ENCODE results near the gene PRSS21. TPM values are rescaled to one million over a fixed set of nuclear protein-coding genes. Genes with fewer than 3 reads are reported as not detected.

Gene PRSS21
- total RNA-seq, 1 donor from 2014 or later = not detected

DNA sequence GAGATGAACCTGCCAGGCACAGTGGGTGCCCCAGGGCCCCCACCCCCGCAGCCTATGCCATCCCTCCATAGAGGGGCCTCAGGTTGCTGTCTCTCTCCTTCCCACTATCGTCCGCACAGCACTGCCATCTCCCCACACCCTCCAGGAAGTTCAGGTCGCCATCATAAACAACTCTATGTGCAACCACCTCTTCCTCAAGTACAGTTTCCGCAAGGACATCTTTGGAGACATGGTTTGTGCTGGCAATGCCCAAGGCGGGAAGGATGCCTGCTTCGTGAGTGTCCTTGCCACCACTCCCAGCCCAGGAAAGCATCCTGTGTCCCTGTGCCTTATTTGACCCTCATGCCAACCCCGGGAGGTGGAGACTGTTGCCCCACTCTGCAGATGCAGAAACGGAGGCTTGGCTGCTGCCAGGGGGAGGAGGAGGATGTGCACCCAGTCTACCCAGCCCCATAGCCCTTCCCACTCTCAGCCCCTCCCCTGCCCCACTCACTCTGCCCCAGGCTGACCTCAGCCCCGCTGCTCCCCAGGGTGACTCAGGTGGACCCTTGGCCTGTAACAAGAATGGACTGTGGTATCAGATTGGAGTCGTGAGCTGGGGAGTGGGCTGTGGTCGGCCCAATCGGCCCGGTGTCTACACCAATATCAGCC, 3.9 kb downstream of the PRSS21 start:
- no peak for ATAC-seq
- intact Hi-C loops (cut with micrococcal nuclease) = no loop called here

DNA sequence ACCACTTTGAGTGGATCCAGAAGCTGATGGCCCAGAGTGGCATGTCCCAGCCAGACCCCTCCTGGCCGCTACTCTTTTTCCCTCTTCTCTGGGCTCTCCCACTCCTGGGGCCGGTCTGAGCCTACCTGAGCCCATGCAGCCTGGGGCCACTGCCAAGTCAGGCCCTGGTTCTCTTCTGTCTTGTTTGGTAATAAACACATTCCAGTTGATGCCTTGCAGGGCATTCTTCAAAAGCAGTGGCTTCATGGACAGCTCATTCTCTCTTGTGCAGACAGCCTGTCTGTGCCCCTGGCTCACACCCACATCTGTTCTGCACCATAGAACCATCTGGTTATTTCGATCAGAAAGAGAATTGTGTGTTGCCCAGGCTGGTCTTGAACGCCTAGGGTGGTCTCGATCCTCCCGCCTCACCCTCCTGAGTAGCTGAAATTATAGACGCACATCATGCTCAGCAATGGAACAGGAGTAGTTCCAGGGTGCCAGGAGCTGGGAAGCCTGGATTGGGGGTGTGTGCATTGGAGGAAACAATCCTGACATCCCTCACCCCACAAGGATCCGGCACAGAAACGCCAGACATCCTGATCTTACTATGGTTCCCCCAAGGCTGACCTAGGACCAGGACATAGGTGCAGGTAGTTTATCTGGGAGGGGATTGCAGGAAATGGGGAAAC, 4.6 kb downstream of the PRSS21 start:
- intact Hi-C loops (cut with micrococcal nuclease) = no loop called here

More for the DNA sequence above, 3.9 kb downstream of the PRSS21 start:
- no peak for DNase-seq

DNA sequence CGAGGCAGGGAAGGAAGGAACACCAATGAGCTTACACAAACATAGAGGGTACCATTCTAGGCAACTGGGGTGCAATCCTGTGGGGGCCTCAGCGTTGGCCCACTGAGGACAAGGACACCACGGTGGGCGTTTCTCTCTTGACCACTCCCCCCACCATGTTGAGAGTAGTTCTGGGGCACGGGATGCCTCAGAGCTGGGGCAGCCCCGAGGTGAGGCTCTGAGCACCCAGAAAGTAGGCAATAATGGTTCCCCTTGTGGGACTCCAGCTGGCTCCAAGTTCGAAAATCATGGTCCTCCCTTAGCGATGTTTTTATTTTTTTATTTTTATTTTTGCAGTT, 5.1 kb downstream of the PRSS21 start:
- intact Hi-C loops (cut with micrococcal nuclease) = no loop called here
- ATAC-seq (no peak), DNase-seq (no peak)

More for the DNA sequence above, 4.6 kb downstream of the PRSS21 start:
- ATAC-seq = no peak
- no peak for DNase-seq

DNA sequence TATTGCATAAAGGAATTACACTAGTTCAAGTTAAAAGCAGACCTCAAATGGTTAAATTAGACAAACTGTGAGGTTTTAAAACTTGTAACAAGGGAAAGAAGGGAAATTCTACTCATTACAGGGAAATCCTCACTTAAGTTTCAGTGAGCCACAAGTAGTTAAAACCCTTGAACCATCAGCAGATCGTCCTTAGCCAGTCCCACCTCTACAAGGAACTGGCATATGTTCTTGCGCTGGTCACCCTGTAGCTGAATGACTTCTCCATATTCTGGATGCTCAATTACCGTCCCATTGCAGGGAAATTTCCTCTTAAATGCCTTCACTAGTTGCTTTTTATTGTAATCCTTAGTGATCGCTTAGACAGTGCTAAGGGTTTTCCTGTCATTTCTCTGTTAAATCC, 5.5 kb downstream of the PRSS21 start:
- DNase-seq (no peak), ATAC-seq (no peak)
- intact Hi-C loops (cut with micrococcal nuclease) = no loop called here

DNA sequence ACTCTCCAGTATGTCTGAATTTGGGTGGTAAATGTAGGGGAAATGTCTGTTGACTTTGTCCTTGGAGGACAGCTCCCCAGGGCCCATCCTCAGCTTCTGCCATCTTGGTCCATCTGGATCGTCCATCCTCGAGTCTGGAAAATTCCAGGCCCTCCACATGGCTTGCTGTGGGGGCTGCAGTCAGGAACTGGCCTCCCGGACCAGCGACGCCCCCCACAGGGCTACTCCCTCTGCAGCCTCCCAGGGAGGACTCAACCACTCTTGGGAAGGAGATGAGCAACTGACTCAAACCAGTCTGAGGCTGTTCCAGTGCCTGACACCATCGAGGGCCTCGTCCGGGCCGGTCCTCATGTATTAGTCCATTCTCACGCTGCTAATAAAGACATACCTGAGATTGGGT, 7.6 kb downstream of the PRSS21 start:
- DNase-seq (no peak), ATAC-seq (no peak)
- intact Hi-C loops (cut with micrococcal nuclease) = no loop called here

DNA sequence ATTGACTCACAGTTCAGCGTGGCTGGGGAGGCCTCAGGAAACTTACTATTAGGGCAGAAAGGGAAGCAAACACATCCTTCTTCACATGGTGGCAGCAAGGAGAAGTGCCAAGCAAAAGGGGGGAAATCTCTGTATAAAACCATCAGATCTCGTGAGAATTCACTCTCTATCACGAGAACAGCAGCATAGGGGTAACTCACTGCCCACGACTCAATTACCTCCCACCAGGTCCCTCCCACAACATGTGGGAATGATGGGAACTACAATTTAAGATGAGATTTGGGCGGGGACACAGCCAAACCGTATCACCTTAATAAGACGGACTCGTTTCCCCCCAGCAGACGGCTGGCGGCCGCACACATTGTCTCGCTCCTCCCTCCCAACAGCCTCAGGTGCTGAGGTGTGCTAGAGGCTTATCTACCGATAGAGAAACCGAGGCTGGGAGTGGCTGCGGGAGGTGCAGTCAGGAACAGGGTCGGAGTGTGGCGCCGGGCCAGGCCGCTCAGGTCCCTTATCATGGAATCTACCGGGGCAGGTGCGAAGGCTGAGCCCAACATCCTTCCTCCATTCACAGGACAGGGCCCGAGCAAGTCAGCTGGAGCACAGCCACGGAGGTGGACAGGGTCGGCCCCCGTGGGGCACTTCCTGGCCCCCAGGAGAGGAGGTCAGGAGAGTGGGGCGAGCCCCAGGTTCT, 8.2 kb downstream of the PRSS21 start:
- DNase-seq = no peak
- intact Hi-C loops (cut with micrococcal nuclease) = no loop called here
- no peak for ATAC-seq

DNA sequence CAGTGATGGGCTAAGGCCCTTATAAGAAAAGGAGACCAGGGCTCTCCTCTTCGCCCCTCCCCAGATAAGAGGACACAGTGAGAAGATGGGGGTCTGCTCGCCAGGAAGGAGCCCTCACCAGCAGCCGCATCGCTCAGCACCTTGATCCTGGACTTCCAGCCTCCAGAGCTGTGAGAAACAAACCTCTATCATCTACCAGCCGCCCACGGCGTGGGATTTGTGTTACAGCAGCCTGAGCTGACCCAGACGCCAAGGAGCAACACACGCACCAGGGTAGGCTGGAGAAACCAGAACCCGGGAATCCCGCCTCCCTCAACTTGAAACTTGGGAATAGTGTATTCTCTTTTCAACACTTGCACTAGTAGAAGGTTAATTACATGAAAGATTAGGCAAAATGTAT, 8.9 kb downstream of the PRSS21 start:
- ATAC-seq = no peak
- no peak for DNase-seq
- intact Hi-C loops (cut with micrococcal nuclease) = no loop called here

DNA sequence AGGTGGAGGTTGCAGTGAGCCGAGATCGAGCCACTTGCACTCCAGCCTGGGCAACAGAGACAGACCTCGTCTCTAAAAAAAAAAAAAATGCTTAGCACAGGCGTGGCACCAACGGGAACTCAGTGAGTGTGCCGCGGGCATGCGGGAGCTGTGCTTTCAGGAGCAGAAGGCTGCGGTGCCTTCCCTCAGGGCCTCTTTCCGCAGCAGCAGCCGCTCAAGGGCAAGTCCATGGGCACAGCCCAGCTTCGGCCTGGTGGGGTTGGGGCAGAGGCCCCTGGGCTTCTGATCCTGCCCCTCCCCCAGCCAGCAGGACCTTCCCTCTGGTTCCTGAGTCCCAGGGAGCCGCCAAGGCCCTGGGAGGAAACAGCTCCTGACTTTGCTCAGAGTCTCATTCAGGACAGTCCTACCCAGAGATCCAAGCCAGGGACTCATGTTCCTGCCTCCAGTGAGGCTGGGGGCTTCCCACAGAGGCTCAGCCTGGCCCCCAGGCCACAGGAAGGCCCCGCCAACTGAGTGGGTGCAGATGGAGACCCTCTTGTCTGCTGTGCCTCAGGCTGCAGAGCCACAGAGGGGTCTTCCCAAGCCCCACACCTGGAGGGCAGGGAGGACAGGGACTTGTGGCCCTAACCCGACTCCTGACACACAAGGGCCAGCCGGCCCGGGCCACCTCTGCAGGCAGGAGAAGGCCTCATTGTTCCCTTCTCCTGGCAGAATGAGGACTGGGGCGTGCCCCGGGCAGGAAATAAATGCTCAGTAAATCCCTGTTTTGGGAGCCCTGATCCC, 9.7 kb downstream of the PRSS21 start:
- ATAC-seq (no peak), DNase-seq (no peak)
- intact Hi-C loops (cut with micrococcal nuclease) = no loop called here

DNA sequence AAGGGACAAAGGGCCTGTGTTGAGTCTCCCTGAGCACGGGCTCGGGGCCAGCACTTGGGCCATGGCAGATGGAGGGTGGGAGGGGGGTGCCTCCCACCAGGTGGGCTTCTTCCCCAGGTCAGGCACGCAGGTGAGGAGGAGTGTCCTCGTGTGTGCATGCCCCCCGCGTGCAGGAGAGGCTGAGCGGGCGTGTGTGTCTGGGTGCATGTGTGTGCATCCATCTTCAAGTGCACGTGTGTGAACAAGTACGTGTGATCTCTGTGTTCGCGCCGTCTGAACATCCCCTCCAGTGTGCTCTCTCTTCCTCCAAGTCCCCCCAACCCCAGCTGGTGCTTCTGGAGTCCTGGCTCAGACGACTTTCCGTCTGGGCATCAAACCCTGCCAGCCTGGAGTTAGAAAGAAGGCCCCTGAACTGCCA, 10.3 kb downstream of the PRSS21 start:
- DNase-seq (no peak), ATAC-seq (no peak)
- intact Hi-C loops (cut with micrococcal nuclease) = no loop called here

DNA sequence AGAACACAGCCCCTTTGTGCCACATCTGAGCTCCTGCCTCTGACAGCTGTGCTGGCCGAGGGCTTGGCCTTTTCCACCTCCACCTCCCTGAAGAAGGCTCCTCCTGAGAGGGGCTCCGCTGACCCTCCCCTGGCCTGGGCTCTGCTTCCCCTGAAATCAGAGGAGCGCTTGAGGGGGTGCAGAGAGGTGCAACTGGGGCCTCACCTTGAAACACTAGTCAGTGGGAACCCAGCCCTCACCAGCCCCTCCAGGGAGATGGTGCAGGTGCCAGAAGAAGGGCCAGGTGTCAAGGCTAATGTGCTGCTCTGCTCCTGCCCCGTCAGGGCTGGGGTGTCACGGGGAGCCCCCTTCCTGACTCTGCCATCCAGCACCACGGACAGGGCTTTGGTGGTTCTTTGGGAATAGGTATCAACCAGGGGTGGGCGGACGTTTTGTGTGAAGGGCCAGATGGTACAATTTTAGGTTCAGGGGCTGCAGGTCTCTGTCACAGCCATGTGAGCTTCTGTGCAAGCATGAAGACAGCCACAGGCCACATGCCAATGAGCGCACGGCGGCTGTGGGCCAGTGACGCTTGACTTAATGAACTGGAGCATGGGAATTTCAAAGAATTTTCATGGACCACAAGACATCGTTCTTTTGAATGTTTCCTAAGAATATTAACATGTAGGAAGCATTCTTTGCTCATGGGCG, 10.9 kb downstream of the PRSS21 start:
- intact Hi-C loops (cut with micrococcal nuclease) = no loop called here
- DNase-seq (no peak), ATAC-seq (no peak)

DNA sequence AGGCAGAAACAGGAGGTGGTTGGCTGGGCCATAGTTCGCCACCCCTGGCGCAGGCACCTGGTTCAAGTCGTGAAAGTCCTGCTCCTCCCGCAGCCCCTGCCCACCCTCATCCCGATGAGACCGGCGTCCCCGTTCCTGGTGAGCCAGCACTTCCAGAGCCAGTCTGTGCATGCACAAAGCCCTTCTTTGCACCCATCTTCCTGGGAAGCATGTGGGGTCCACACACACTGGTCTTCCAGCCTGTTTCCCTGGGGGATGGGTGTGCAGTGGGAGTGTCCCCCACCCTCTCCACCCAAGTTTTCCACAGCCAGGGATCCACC, 11.4 kb downstream of the PRSS21 start:
- intact Hi-C loops (cut with micrococcal nuclease) = no loop called here
- ATAC-seq (no peak), DNase-seq (no peak)

DNA sequence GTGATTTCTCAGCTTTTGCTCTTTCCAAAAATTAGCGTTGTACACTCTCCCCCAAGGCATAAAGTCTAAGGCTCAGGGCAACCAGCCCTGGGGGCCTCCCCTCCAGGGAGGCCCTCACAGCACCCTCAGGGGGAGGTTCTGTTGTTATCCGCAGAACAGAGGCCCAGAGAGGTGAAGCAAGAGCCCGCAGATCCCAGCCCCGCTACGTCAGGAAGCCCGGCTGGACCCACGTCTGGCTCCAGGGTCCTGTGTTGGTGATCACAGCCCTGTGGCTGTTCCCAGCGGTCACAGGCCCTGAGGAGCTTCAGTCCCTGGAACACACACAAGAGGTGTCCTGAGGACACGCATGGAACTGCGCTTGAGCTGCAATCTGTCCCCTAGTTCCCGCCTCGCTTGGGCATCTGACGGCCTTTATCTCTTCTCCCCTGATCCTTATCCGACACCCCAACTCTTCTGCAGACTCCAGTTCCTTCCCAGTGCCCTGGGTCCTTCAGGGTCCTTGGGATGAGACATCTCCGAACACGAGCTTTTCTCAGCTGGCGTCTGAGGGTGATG, 11.9 kb downstream of the PRSS21 start:
- DNase-seq (no peak), ATAC-seq (no peak)
- intact Hi-C loops (cut with micrococcal nuclease) = no loop called here

DNA sequence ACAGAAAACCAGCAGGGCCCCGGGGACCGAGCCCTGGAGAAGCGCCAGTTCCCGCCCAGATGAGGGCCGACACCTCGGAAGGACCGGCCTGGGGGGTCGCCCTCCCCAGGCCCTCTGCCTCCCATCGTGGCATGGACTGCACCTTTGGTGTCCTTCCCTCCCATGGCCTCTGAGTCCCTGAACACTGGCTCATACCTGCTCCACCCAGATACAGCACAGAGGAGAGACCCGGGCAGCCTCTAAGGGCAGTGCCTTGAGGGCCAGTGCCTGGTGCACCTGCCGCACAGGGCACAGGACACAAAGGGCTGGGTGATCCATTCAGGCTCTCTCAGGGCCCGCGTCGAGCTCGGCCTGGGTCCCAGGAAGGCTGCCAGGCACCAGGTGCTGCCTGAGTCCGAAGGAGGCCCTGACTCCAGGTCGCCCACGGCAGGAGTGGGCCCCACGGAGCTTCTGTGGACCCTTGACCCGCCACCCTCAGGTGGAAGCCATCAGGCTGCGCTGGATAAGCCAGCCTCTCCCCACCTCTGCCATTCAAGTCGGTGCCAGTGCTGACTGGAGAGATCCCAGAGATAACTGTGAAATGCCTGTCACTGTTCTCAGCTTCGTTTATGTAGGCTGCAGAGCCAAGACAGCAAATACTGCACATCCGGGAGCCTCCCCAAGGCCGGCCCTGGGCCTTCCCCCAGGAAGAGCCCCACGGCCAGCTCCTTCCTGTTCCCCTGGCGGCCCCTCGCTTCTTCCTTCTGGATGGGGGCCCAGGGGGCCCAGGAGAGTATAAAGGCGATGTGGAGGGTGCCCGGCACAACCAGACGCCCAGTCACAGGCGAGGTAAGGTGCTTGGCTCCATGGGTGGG, 12.7 kb downstream of the PRSS21 start, which contains the start of gene ZG16B:
Gene ZG16B (plus strand): TSS at position 803 of the 854 bp plus-strand sequence. CDS start 139 bp downstream, outside the sequence.
- DNase-seq (no peak), ATAC-seq (no peak)
- intact Hi-C loops (cut with micrococcal nuclease) = no loop called here

DNA sequence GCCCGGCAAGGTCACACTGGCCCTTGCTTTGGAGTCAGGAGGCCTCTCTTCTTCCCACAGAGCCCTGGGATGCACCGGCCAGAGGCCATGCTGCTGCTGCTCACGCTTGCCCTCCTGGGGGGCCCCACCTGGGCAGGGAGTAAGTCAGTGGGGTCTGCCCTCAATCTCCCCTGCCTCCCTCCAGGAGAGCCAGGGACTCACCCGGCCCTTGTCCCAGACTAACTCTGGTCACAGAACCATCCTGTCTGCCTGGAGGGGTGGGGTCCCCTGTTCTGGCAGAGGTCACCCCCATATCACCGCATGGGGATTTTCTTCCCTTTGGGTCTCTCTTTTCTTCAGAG, 13.3 kb downstream of the PRSS21 start:
- ATAC-seq = no peak

DNA sequence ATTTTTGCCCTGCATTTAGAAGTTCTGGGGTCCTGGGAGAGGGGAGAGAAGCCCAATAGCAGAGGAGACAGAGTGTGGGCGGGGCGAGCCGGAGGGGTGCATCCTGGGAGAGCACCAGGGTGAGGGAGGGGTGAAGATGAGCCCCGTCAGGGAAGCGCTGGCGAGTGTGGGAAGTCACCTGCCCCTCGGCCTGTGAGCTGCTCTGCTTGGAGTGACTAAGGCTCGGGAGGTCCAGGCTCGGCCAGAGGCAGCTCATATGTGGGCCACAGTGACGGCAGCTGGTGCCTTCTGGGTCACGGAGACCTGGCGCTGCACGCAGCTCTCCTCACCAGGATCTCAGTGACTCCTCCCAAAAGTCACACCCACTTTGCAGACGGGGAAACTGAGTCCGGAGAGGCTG, 14.2 kb downstream of the PRSS21 start:
- ATAC-seq = no peak

More for the DNA sequence above, 13.3 kb downstream of the PRSS21 start:
- DNase-seq = no peak
- intact Hi-C loops (cut with micrococcal nuclease) = no loop called here

DNA sequence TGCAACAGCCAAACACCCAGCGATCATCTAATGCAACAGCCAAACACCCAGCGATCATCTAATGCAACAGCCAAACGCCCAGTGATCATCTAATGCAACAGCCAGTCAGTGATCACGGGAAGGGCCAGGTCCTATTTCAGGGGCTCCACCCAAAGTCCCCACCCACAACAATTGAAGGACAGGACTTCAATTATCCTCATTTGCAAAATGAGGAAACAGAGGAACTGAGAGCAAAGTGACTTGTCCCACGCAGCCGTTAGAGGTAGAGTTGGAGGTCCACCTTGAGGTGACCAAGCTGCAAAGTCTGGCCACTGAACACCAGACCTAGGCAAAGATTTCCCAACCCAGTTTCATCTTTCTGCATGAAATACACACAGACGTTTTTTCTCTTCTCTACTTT, 16.7 kb downstream of the PRSS21 start:
- DNase-seq = no peak
- intact Hi-C loops (cut with micrococcal nuclease) = no loop called here
- ATAC-seq = no peak

More for the DNA sequence above, 14.2 kb downstream of the PRSS21 start:
- DNase-seq = no peak
- intact Hi-C loops (cut with micrococcal nuclease) = no loop called here

DNA sequence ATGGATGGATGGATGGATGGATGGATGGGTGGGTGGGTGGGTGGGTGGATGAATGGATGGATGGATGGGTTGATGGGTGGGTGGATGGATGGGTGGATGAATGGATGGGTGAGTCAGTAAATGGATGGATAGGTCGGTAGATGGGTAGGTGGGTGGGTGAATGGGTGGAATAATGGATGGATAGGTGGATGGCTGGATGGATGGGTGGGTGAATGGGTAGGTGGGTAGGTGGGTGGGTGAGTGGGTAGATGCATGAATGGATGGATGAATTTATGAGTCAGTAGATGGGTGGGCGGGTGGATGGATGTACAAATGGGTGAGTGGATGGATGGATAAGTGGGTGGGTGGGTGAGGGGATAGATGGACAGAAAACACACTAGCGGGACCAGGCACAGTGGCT, 17.9 kb downstream of the PRSS21 start:
- ATAC-seq = no peak
- intact Hi-C loops (cut with micrococcal nuclease) = no loop called here
- no peak for DNase-seq
